Measurements from ENCODE around the gene PDE4B.

Gene PDE4B

DNA sequence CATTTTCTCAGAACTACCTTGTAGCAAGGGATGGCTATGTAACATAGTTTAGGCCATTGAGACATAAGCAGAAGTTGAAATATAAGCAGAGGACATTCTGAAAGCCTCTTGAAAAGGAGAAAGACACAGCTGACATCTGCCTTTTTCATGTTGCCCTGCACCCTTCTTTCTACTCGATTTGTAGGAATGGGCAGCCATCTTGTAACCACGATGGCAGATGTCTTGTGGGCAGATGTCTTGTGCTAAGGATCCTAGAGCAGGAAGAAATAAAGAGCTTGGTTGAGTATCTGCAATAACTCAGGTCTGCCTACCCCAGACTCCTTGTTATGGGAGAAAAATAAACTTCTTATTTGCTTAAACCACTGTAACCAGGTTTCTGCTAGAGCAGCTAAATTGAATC is 351.0 kb downstream of the PDE4B start:
- no peak for DNase-seq

DNA sequence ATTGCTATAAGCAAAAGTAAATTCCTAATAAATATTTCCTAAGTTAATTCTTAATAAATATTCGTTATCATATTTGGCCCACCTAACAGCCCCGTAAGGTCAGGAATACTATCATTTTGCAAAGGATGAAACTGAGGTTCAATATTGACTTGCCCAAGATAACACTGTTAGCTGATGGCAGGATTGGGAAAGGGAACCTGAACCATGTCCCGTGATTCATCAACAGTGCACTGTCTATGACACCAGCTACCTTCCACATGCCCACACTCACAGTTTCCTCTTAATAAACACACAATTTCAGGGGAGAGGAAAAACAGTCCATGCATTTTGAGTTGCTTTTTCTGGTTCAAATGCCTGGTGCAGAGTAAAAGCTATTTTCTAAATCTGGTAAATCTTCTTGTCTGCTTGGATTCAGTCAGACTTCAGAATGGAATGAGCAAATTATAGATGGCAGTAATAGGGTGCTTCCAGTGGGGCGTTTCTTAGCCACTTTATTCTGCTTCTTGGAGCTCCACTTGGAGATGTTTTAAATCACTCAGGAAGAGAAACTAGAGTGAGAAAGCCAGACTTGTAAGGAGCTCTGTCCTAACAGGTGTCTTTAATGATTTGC is 354.6 kb downstream of the PDE4B start:
- no peak for DNase-seq

DNA sequence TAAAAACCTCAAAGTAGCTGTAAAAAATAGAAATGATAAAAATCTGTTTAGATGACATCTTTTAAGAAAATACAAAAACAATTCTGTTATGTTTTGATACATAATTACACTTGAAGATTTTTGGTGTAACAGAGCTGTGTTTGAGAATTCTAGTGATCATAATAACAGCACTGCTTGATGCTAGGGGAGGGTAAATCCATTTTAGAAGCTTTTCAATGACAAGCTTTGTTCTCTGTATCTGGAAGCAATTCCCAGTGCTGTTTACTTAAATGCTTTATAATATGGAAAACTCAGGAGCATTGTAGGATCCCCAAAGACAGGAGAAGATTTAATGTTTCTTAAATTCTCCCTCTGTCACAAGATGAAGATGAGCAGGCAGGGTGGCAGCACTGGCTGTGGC is 359.3 kb downstream of the PDE4B start:
- DNase-seq, result no peak

DNA sequence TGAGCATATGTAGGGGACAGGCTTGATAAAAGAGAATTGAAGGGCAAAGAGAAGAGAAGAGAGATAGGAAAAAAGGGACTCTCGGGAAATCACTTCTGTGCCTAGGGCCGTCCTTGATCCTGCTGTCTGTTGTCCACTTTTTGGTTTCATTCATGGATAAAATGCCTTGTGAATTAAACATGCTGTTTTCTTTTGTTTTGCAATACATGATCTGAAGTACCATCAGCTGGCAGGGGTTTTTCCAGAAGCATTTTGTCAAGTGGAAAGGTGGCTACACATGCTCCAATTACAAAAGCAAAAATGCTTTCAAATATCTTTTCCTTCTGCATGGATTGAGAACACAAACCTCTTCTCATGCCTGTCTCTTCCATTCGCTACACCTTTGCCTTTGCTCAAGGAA is 361.7 kb downstream of the PDE4B start:
- DNase-seq, result no peak

DNA sequence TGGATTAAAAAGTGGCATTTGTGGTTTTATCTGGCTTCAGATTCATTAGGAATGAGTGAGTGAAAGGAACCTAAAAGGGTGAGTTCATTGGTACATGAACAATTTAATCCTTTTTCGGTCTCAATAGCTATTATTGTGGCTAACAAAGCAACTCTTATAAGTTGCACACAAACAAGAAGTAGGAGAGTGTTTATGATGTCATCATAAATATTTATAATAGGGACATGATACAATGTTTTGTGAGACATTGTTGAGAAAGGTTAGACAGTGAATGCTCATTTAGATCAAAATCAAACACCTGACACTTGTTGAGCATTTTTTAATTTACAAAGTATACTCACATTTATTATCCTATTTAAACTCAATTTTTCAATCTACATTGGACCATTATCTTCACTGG is 363.4 kb downstream of the PDE4B start:
- no peak for DNase-seq

DNA sequence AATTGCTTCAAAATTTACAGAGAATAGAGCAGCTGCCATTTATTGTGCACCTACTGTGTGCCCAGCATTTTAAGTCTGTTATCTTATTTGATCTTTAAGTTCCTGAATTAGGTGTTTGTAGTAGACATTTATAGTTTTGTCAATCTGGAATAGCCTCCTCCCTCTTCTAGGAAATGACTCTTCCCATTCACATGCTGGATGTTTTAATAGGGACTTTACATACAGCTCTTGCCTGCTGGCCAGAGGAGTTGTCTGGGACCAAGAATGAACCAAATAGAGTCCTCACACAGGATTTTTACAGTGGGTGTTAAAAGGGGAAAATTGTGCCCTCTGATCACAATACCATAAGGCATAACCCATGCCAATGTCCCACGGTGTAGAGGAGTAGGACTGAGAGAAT is 367.1 kb downstream of the PDE4B start:
- DNase-seq, result no peak

DNA sequence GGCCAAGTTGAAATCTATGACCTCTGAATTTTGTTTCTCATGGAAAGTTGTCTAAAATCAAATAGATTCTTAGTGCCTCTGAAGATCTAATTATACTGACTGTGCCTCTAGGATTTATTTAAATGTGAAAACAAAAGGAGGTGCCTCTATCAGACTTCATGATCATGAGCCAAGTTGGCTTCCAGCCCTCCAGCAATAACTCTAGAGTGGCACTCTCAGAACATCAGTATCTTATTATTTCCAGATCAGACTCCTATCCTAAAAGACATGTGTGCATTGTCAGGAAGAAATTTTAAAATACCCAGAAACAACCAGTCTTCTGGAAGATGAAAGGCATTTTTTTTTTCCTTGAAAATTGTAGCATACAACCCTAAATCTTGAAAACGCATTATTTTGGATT is 368.0 kb downstream of the PDE4B start:
- no peak for DNase-seq

DNA sequence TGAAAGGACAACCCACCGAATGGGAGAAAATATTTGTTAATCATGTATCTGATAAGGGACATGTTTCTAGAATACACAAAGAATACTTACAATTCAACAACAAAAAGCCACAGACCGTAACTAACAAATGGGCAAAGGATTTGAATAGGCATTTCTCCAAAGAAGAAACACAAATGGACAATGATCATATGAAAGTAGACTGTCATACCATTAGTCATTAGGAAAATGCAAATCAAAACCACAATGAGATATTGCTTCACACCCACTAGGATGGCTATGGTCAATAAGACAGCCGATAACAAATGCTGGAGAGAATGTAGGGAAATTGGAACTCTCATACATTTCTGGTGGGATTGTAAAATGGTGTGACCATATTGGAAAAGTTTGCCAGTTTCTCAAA is 374.1 kb downstream of the PDE4B start:
- DNase-seq, result no peak

DNA sequence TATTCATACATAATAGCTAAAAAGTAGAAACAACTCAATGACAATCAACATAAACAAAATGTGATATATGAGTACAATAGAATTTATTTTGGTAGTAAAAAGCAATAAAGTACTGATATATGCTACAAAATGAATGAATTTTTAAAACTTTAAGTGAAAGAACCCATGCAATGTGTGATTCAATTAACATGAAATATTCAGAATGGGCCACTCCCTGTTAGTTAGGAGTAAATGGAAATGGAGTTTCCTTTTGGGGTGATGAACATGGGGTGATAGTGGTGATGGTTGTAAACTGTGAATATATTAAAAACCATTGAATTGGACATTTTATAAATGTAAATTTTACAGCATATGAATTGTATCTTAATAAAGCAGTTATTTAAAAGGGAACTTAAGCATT is 374.6 kb downstream of the PDE4B start:
- no peak for DNase-seq

DNA sequence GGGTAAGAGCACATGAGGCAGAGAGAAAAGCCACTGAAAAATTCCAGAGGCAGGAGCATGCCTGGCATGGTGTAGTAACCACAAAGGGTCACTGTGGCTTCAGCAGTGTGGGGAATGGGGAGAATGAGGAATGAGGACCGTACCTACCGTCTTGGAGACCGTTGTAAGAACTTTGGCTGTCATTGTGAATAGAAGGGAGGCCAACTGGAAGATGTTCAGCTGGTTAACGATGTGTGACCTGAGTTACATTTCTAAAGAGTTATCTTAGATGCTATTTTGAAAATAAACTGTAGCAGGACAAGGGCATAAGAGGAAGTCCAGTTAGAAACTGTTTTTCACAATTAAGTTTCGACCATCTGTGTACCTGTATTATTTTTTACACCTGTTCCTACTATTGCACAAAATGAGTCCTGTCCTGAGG is 375.8 kb downstream of the PDE4B start:
- no peak for DNase-seq

DNA sequence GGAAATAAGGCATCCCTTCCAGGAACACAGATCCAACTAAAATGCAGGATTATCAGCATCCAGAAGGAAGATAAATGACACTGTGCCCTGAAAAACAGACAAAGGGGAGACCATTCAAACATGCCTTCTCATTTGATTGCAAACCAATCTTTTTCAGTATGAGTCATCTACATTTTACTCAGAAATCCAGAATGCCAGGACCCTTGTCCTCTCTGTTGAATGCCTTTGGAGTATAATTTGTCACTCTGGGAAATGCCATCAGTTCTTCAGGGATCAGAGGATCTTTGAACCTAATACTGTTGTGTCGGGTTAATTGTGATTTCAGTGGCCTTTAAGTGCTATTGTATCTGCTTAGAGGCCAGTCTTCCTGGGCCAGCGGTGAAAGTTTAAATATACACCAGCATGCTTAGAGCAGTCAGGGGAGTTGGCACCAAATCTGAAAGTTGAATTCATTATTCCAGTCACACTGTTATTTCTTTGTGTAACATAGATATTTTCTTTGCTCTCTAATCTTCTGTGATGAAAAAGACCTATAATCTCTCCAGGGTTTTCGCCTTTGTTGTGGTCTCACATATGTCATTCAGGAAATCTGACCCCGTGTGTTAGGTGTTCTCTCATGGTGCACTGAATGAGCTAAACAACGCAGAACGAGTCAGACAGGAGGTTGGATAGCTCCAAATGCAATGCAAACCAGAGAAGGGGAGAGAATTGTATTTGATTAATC is 376.4 kb downstream of the PDE4B start:
- no peak for DNase-seq

DNA sequence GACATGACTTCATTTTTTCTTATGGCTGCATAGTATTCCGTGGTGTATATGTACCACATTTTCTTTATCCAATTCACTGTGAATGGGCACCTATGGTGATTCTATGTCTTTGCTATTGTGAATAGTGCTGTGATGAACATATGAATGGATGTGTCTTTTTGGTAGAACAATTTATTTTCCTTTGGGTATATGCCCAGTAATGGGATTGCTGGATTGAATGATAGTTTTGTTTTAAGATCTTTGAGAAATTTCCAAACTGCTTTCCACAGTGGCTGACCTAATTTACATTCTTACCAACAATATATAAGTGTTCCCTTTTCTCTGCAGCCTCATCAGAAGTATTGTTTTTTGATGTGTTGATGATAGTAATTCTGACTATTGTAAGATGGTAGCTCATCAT is 379.6 kb downstream of the PDE4B start:
- no peak for DNase-seq

DNA sequence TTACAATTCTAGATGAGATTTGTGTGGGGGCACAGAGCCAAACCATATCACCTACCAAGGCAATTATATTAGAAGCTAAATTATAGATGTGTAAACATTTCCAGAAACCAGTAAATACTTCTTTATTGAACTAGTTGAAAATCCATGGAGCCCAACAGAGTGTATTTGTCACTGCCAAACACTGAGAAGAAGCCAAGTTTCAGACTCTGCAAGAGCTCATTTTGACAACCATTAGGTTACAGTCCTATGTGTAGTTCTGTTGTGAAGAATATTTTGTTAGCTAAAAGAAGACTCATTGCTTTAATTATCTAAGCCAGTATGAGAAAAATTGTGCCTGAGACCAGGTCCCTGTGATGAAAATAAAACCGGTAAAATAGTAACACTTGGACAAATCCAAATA is 382.4 kb downstream of the PDE4B start:
- no peak for DNase-seq

DNA sequence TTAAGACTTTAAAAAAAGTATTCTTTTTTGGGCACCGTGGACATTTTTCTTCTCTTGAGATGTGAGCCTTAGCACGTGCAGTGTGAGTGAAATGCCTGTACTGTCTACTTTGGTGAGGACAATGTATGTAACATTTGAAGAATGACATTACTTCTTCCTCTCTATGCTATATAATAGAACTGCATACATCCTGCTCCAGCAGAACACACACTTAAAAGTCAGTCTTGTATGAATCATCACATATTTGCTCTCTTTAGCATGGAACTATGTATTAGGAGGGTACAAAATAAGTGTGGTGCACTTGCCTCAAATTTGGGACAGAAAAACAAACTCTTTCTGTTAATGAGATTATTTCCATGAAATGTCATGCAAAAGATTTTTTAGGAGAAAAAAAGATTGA is 382.9 kb downstream of the PDE4B start:
- DNase-seq, result no peak

DNA sequence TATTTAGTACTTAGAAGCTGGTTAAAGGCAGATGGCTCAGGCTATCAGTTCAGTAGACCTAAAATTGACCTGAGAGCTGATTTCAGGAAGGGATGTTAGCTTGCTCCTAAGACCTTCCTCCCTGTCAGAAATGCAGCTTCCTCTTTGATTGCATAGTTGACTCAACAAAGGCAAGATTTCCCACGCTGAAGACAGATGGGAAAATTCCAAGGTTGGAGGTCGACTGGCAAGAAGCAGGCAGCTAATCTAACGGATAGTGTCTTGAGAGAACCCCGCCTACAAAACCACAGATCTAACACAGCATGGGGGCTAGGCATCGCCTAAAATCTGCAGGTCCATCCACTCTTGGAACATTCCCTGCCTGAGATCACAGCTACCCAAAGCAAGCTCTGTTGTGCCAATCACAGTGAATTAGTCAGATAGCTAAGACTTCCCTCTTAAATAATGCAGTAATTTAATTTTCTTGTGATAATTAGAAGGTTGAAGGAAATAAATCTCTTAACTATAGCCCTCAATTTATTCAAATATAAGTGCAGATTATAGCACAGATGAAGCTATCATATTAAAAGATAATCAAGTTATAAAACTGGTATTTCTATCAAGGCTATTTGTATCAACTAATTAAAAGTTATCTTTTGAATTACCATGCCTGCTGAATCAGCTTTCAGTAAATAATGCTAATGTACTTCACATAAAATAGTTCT is 383.5 kb downstream of the PDE4B start:
- DNase-seq, result no peak

DNA sequence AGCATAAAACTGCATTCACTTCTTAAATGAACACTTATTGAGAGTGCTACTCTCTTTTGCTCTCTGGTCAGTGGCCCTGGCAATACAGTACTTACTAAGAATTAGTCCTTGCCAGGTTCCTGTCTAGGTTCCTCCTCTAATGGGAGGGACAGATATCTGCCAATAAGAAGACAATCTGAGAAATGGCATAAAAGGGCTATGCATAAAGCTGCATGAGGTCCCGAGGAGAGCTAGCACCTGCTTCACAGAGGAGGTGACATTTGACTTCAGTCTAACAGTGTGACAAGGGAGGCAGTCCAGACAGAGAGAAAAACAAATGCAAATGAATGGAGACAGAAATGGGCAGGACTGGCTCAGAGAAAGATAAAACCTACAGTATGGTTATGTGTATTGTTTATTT is 384.1 kb downstream of the PDE4B start:
- no peak for DNase-seq

DNA sequence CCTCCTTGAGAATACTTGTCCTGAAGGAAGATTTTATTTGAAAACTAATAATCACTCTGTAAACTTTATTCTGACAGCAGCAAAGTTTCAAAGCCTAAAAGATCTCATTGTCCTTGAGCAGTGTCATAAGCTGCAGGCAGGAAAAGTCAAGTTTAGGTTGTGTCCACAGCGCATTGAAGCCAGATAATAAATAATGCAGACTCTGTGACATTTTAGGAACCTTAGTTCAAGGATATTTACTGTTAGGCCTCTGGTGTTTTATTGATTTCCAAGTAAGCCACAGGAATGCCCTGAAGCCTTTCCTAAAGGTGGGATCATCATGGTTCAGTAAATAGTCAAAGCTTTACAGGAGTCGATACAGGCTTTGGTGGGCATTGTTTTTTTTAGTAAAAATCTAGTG is 384.8 kb downstream of the PDE4B start:
- DNase-seq, result no peak

DNA sequence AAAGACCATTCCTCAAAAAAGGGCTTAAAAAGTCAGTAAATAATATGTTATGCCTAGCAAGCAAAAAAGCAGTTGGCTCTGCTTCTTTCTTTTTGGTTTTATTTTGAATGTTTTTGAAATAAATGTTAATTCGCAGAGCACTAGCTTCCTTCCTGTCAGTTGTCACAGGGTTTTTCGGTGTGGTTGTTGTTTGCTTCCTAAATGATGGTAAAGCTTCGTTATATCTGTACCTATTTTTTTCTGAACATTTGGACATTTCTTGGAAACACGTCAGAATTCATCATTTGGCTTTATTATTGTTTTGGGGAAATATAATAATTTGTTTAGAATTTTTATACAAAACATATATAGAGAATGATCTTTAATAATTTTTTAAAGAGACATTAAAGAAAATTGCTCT is 389.3 kb downstream of the PDE4B start:
- DNase-seq, result no peak

DNA sequence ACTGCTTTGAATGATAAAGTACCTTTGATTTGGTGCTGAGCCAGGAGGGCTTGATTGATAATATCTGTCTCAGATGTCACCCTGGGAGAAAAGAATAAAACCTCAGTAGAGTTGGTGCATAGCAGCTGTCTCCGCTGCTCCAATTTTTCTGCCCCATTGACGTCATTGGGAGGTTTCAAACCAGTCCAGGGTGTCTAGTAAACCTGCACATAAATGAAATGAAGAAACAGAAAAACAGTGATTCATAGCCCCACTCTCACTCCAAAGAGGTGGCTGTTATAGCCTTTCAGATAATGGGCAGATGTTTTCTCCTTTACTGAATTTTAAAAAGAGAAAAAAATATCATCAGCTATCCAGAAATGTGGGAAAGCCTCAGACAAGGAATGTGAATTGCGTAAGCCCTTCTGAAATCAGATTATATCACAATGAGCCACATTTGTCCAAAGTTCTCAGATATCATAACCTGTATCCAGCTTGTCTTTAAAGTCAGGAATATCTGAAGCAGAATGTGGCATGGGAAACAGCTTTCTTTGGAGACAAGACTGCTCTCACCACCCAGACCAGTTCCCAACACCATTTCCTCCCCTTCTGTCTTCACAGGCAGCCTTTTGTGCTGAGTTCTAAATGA is 390.0 kb downstream of the PDE4B start:
- DNase-seq, result peak in 2 of 4 experiments; percentile 10 to 14

DNA sequence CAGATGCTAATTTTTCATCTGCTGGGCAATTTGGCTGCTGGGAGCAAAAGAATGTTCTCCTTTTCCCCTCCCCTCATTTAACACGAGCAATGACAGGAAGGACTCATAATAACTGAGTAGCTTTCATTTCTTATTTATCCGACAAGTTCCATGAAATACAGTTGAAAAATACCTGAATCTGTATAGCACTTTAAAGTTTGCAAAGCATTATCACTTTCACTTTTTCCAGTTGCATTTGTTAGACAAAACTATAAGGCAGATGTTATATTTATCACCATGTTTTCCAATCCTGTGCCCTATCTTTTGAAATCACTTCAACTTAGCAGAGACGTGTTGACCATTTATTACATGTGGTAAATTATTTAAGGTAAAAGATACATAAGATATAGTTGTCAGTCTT is 390.7 kb downstream of the PDE4B start:
- DNase-seq, result no peak

DNA sequence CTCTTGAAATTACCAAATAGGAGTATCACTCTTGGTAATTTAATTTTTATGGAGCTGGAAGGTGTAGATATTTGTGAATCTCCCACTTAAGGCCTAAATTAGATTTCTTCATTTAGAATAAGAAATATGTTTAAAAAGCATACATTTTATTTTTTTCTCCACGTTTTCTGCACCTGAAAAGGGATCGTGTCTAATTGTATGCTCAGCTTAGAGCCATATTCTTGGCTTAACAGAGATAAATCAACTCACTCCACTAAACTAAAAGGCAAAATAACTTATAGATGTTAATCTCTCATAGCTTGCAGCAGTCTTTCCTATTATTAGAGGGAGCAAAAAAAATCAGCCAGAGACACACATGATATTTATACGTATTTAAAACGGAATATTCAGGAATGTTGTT is 404.4 kb downstream of the PDE4B start:
- DNase-seq, result no peak

DNA sequence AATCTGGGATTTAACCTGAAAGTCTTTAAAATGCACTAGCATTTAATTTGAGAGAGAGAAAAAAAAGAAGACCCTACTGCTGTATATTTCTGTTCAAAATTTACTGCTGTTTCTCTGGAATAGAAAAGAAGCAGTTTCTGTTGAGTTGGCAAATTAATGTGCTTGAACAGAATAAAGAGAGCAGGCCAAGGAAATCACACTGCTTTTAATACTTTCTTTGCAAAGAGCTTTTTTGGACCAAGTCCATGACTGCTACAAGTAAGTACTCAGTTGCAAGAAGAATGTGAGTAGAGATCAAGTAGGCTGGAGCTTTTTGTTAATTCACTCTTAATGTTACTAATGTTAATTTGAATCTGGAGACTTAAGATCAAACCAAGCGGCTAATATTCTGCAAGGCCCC is 405.1 kb downstream of the PDE4B start:
- no peak for DNase-seq

DNA sequence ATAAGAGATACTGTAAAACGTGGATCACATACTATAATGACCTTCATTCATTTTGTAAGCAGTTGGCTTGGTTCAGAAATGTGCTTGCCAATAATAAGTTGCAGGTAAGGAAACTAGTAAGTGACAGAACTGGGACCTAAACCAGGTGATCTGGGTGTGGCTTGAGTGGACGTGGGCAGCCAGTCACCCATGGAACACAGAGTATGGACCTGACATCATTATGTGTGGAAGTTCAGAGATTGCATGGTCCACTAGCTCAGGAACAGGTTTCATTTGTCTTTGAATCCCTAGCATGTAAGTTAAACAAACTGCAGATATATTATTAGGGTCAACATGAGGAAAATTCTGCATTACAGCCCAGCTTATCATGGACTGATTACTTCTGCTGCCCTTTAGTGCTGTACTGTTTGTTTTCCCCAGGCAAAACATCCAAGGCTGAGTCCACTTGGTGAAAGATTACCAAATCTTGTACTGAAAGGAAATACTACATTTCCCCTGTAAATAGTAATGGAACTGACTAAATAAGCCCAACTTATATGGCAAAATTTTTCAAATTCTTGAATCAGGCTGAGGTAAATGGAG is 414.0 kb downstream of the PDE4B start:
- DNase-seq, result no peak

DNA sequence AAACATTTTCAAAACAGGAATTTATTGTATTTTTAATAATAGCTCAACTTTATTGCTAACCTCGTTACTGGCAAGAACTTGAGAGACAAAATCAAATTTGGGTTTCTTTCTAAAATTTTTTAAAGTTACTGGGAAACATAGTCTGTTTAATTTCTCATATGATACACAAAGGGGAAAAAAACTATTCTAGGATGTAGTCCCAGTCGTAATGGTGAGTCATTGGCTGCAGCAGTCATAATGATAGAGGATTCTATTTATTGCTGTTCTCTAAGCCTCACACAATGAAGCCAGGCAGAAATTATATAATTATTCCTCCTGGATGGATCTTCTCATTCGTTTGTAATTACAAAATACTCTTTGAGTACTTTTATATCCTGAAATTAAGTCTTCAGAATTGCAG is 414.8 kb downstream of the PDE4B start:
- DNase-seq, result no peak

All from activated CD4-positive, CD25-positive, alpha-beta regulatory T cell (primary cell).